SK-N-SH (cell line): ENCODE results near the gene RPL22. TPM values are rescaled to one million over a fixed set of nuclear protein-coding genes. Genes with fewer than 3 reads are reported as not detected.

Source experiments
- CTCF ChIA-PET: fragments of 300-600, 350-600 bp; formaldehyde crosslinking; extraction: SDS; loops from one replicate; lab custom pipeline; 2021; lab: Yijun Ruan, JAX
- POLR2A ChIA-PET: fragments of 350-600 bp; sonication (Branson Sonifier 250); formaldehyde crosslinking; extraction: SDS; loops from one replicate; lab custom pipeline; 2020; ENCODE audit warnings: antibody characterized with exemption, inconsistent platforms; lab: Yijun Ruan, JAX
- DNase-seq: peaks from one replicate; pipeline ENCODE4 v3.0.0; 2012
- H2AFZ ChIP-seq: fragments of 200-600 bp; sonication (generic); 2 replicates; pipeline ENCODE4 v1.8.1; 2016; ENCODE audit warnings: antibody characterized with exemption, mild to moderate bottlenecking, low read depth
- H3F3A ChIP-seq: fragments of 200-600 bp; sonication (generic); replicated peaks from 2 replicates; pipeline ENCODE3; 2016; ENCODE audit warnings: antibody characterized with exemption, mild to moderate bottlenecking; ENCODE audit not compliant: insufficient read depth
- H3K27ac ChIP-seq, 2 experiments: fragments of 200-500 bp in 1 of 2; fragments of 200-600 bp in 1 of 2; sonication (Bioruptor generic) in 1 of 2; sonication (generic), shearing (Covaris generic) in 1 of 2; 2 replicates each; pipeline versions ENCODE4 v1.5.1 to v1.6.1; 2014 to 2016; ENCODE audit warnings: low read depth in 2 of 2, inconsistent platforms in 1 of 2, low read length in 1 of 2, mild to moderate bottlenecking in 1 of 2, mixed read lengths in 1 of 2
- H3K27me3 ChIP-seq: fragments of 200-600 bp; sonication (generic), shearing (Covaris generic); 2 replicates; pipeline ENCODE4 v1.6.1; 2016; ENCODE audit warnings: mixed run types; ENCODE audit not compliant: insufficient read depth
- H3K36me3 ChIP-seq, 2 experiments: fragments of 200-500 bp in 1 of 2; fragments of 200-600 bp in 1 of 2; sonication (Bioruptor generic) in 1 of 2; sonication (generic) in 1 of 2; replicated peaks in 1 of 2; 2 replicates each; pipeline versions ENCODE3 to v1.5.1; 2014 to 2016; ENCODE audit warnings: low read length in 1 of 2, mild to moderate bottlenecking in 1 of 2; ENCODE audit not compliant: insufficient read depth in 2 of 2, control insufficient read depth in 1 of 2
- H3K4me1 ChIP-seq, 2 experiments: fragments of 200-500 bp in 1 of 2; fragments of 200-600 bp in 1 of 2; sonication (Bioruptor generic) in 1 of 2; sonication (generic), shearing (Covaris generic) in 1 of 2; 2 replicates each; pipeline versions ENCODE4 v1.5.1 to v1.6.1; 2014 to 2016; ENCODE audit warnings: low read depth in 1 of 2, low read length in 1 of 2, mixed run types in 1 of 2; ENCODE audit not compliant: insufficient read depth in 2 of 2, control insufficient read depth in 1 of 2
- H3K4me2 ChIP-seq: fragments of 200-600 bp; sonication (generic), shearing (Covaris generic); 2 replicates; pipeline ENCODE4 v1.6.1; 2017; ENCODE audit warnings: mixed run types
- H3K4me3 ChIP-seq, 2 experiments: fragments of 200-500 bp in 1 of 2; fragments of 200-600 bp in 1 of 2; sonication (Bioruptor generic) in 1 of 2; sonication (generic), shearing (Covaris generic) in 1 of 2; 2 replicates each; pipeline versions ENCODE4 v1.5.1 to v1.8.1; 2014 to 2016; ENCODE audit warnings: low read depth in 2 of 2, inconsistent platforms in 1 of 2, low read length in 1 of 2, mild to moderate bottlenecking in 1 of 2, mixed read lengths in 1 of 2, moderate library complexity in 1 of 2
- H3K79me2 ChIP-seq: fragments of 200-600 bp; sonication (generic); 2 replicates; pipeline ENCODE4 v1.8.1; 2017; ENCODE audit warnings: mild to moderate bottlenecking; ENCODE audit not compliant: insufficient read depth
- H3K9ac ChIP-seq: fragments of 200-600 bp; sonication (generic); 2 replicates; pipeline ENCODE4 v1.6.1; 2017; ENCODE audit warnings: mixed run types
- H3K9me2 ChIP-seq: fragments of 200-600 bp; sonication (generic); 2 replicates; pipeline ENCODE4 v1.6.1; 2017; ENCODE audit warnings: mixed run types
- H3K9me3 ChIP-seq: fragments of 200-600 bp; sonication (generic); 2 replicates; pipeline ENCODE4 v1.6.1; 2017; ENCODE audit warnings: mixed run types, mild to moderate bottlenecking, moderate library complexity
- H4K20me1 ChIP-seq: fragments of 200-600 bp; sonication (generic); 2 replicates; pipeline ENCODE4 v1.6.1; 2017; ENCODE audit warnings: mild to moderate bottlenecking, mixed run types; ENCODE audit not compliant: insufficient read depth
- ELF1 ChIP-seq: IDR thresholded peaks from 2 replicates; pipeline ENCODE4 v1.4.0; 2012
- FOXM1 ChIP-seq: IDR thresholded peaks from 2 replicates; pipeline ENCODE4 v1.4.0; 2012; ENCODE audit warnings: low read depth, mild to moderate bottlenecking
- GABPA ChIP-seq: IDR thresholded peaks from 2 replicates; pipeline ENCODE4 v1.4.0; 2012; ENCODE audit warnings: low read depth, mild to moderate bottlenecking
- MEF2A ChIP-seq: IDR thresholded peaks from 2 replicates; pipeline ENCODE4 v1.4.0; 2012; ENCODE audit warnings: low read depth, borderline replicate concordance
- MXI1 ChIP-seq: IDR thresholded peaks from 2 replicates; pipeline ENCODE4 v1.6.1; 2012; ENCODE audit warnings: mild to moderate bottlenecking, low read depth, low read length, improper control_type of control experiment
- RFX5 ChIP-seq: IDR thresholded peaks from 2 replicates; pipeline ENCODE4 v1.6.1; 2012; ENCODE audit warnings: mild to moderate bottlenecking, improper control_type of control experiment, low read length
- SIN3A ChIP-seq: IDR thresholded peaks from 2 replicates; pipeline ENCODE4 v1.6.1; 2012; ENCODE audit warnings: low read depth, mild to moderate bottlenecking, low read length, moderate library complexity, borderline replicate concordance
- SMC3 ChIP-seq: IDR thresholded peaks from 2 replicates; pipeline ENCODE4 v1.6.1; 2012; ENCODE audit warnings: low read depth, low read length, improper control_type of control experiment
- WGBS: methylation state at CpG from one replicate; pipeline ENCODE4 v1.1.6; 2017; ENCODE audit warnings: low lambda C conversion rate; 5-methylcytosine and 5-hydroxymethylcytosine counted together
- polyA plus RNA-seq, 3 experiments: library from polyadenylated mRNA; depleted of rRNA; stranded (reverse); fragments of >200 nt; gene quantifications; 2 replicates each; pipeline ENCODE4 v1.2.3, GENCODE V29; 2012
- TF ChIP-seq, protein P1 (sequence below): fragments of 200-600 bp; sonication (generic); IDR thresholded peaks from 2 replicates; pipeline ENCODE4 v1.6.1; 2017; ENCODE audit warnings: antibody characterized with exemption, mild to moderate bottlenecking, moderate library complexity
- TF ChIP-seq, protein P2 (sequence below): fragments of 150-350 bp; IDR thresholded peaks from 2 replicates; pipeline ENCODE4 v1.6.1; 2016; ENCODE audit warnings: mild to moderate bottlenecking, low read depth, low read length
- TF ChIP-seq, protein P3 (sequence below): IDR thresholded peaks from 2 replicates; pipeline ENCODE4 v1.6.1; 2012; ENCODE audit warnings: mild to moderate bottlenecking, low read depth, low read length, moderate library complexity
- TF ChIP-seq, protein P4 (sequence below): IDR thresholded peaks from 2 replicates; pipeline ENCODE4 v1.4.0; 2012; ENCODE audit warnings: low read depth
- TF ChIP-seq, protein P5 (sequence below): IDR thresholded peaks from 2 replicates; pipeline ENCODE4 v1.4.0; 2012; ENCODE audit warnings: low read depth, borderline replicate concordance

RPL22 gene
- polyA plus RNA-seq, 1 of the 3 experiments (the other 2 are of a cell fraction), result 140 TPM

DNA sequence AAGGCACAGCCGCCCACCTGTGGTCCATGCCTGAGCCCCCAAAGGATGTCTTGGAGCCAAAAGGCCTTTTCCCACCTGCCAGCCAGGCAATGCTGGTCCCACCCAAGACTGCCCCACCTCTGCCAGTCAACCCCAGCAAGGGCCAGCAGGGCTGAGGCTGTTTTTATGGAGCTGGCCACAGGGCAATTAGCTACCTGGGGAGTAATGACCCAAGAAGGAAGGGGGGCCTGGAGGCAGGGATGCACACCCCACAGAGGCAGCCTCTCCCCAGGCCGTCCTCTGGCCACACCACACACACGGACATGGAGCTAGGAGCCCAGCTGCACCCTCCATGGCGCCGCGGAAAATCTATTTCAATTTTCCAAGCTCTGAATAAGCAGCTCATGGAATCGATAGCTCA, 46.5 kb downstream of the RPL22 start:
- peaks cover 4% of the 10 kb centered on the region for H3F3A ChIP-seq
- no peaks in the 10 kb centered on the region for H3K9me2 ChIP-seq
- no peaks in the 10 kb centered on the region for H3K79me2 ChIP-seq
- no peak overlapping the region for H3K4me3 ChIP-seq
- H2AFZ ChIP-seq, result no peak overlapping the region
- H4K20me1 ChIP-seq, result no peaks in the 10 kb centered on the region
- ChIA-PET CTCF (interaction anchor here (1.2 to 1.4 kb wide), 3 partner anchors 15 to 33 kb away, joined by 3 read pairs; no protein-coding TSS in a partner anchor), POLR2A (no interaction called here)
- no peak overlapping the region for H3K9ac ChIP-seq
- H3K4me2 ChIP-seq, result no peak overlapping the region
- H3K27ac ChIP-seq, result no peak overlapping the region
- 46% methylated on average over 5 of the region's 7 CpGs for WGBS
- TF ChIP-seq, protein P1, sequence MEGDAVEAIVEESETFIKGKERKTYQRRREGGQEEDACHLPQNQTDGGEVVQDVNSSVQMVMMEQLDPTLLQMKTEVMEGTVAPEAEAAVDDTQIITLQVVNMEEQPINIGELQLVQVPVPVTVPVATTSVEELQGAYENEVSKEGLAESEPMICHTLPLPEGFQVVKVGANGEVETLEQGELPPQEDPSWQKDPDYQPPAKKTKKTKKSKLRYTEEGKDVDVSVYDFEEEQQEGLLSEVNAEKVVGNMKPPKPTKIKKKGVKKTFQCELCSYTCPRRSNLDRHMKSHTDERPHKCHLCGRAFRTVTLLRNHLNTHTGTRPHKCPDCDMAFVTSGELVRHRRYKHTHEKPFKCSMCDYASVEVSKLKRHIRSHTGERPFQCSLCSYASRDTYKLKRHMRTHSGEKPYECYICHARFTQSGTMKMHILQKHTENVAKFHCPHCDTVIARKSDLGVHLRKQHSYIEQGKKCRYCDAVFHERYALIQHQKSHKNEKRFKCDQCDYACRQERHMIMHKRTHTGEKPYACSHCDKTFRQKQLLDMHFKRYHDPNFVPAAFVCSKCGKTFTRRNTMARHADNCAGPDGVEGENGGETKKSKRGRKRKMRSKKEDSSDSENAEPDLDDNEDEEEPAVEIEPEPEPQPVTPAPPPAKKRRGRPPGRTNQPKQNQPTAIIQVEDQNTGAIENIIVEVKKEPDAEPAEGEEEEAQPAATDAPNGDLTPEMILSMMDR, result no peak
- TF ChIP-seq MXI1, result no peak
- no peaks in the 10 kb centered on the region for H3K36me3 ChIP-seq
- no peaks in the 10 kb centered on the region for H3K27me3 ChIP-seq
- DNase-seq, result no peak
- H3K9me3 ChIP-seq, result no peaks in the 10 kb centered on the region
- peaks cover 0 to 6% of the 10 kb centered on the region in 2 experiments; a peak in 1 of 4 replicates for H3K4me1 ChIP-seq

DNA sequence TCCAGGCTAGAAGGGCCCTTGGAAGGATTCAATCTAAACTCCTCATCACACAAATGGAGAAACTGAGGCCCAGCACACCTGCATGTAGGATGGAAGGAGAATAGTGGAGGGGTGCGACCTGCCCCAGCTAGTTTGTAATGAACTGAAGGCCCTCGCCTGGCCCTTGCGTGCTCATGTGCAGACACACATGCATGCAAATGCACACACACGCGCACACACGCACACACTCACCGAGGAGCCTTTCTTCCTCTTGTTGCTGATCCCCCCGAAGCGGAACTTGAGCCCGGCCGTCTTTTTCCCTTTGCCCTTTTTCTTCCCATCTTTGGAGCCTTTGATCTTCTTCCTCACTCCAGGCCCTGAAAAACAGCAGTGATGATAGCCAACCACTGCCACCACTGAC, 47.2 kb downstream of the RPL22 start:
- no peak for DNase-seq
- H3K9me2 ChIP-seq, result no peaks in the 10 kb centered on the region
- H3K9me3 ChIP-seq, result no peaks in the 10 kb centered on the region
- H4K20me1 ChIP-seq, result no peaks in the 10 kb centered on the region
- H3K27me3 ChIP-seq, result no peaks in the 10 kb centered on the region
- H3F3A ChIP-seq, result peaks cover 4% of the 10 kb centered on the region
- H3K9ac ChIP-seq, result no peak overlapping the region
- H3K79me2 ChIP-seq, result no peaks in the 10 kb centered on the region
- no peak overlapping the region for H3K4me2 ChIP-seq
- H3K36me3 ChIP-seq, result no peaks in the 10 kb centered on the region
- 82% methylated on average over 10 of the region's 11 CpGs for WGBS
- TF ChIP-seq ELF1 (no peak), MEF2A (no peak), RFX5 (no peak), GABPA (no peak), SIN3A (no peak), SMC3 (no peak), FOXM1 (no peak)
- TF ChIP-seq, protein P2, sequence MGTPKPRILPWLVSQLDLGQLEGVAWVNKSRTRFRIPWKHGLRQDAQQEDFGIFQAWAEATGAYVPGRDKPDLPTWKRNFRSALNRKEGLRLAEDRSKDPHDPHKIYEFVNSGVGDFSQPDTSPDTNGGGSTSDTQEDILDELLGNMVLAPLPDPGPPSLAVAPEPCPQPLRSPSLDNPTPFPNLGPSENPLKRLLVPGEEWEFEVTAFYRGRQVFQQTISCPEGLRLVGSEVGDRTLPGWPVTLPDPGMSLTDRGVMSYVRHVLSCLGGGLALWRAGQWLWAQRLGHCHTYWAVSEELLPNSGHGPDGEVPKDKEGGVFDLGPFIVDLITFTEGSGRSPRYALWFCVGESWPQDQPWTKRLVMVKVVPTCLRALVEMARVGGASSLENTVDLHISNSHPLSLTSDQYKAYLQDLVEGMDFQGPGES, result no peak
- TF ChIP-seq, protein P1, result no peak
- TF ChIP-seq, protein P3, sequence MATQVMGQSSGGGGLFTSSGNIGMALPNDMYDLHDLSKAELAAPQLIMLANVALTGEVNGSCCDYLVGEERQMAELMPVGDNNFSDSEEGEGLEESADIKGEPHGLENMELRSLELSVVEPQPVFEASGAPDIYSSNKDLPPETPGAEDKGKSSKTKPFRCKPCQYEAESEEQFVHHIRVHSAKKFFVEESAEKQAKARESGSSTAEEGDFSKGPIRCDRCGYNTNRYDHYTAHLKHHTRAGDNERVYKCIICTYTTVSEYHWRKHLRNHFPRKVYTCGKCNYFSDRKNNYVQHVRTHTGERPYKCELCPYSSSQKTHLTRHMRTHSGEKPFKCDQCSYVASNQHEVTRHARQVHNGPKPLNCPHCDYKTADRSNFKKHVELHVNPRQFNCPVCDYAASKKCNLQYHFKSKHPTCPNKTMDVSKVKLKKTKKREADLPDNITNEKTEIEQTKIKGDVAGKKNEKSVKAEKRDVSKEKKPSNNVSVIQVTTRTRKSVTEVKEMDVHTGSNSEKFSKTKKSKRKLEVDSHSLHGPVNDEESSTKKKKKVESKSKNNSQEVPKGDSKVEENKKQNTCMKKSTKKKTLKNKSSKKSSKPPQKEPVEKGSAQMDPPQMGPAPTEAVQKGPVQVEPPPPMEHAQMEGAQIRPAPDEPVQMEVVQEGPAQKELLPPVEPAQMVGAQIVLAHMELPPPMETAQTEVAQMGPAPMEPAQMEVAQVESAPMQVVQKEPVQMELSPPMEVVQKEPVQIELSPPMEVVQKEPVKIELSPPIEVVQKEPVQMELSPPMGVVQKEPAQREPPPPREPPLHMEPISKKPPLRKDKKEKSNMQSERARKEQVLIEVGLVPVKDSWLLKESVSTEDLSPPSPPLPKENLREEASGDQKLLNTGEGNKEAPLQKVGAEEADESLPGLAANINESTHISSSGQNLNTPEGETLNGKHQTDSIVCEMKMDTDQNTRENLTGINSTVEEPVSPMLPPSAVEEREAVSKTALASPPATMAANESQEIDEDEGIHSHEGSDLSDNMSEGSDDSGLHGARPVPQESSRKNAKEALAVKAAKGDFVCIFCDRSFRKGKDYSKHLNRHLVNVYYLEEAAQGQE, result no peak
- TF ChIP-seq, protein P4, sequence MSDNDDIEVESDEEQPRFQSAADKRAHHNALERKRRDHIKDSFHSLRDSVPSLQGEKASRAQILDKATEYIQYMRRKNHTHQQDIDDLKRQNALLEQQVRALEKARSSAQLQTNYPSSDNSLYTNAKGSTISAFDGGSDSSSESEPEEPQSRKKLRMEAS, result no peak
- TF ChIP-seq, protein P5, sequence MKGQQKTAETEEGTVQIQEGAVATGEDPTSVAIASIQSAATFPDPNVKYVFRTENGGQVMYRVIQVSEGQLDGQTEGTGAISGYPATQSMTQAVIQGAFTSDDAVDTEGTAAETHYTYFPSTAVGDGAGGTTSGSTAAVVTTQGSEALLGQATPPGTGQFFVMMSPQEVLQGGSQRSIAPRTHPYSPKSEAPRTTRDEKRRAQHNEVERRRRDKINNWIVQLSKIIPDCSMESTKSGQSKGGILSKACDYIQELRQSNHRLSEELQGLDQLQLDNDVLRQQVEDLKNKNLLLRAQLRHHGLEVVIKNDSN, result no peak
- no peak overlapping the region for H3K4me3 ChIP-seq
- ChIA-PET POLR2A (no interaction called here), CTCF (interaction anchor here (0.7 to 1.2 kb wide), 3 partner anchors 8 to 44 kb away, joined by 3 to 4 read pairs (median 3); no protein-coding TSS in a partner anchor)
- H3K27ac ChIP-seq, result no peak overlapping the region
- peaks cover 0 to 6% of the 10 kb centered on the region in 2 experiments; a peak in 1 of 4 replicates for H3K4me1 ChIP-seq
- H2AFZ ChIP-seq, result no peak overlapping the region
